ENCODE results near the gene ZER1. TPM values are rescaled to one million over a fixed set of nuclear protein-coding genes. Genes with fewer than 3 reads are reported as not detected.

ZER1 gene
- polyA plus RNA-seq, 3 donors = 13.4 to 23.3 (median 20.1) TPM

GRCh38 chr9:128722380-128723351 is 49.1 kb downstream of the ZER1 start:
- WGBS, 3 donors = 58 to 64% (median 59%) methylated on average over 9 of the region's 9 CpGs
- H3K27ac ChIP-seq (ENCODE audit: low read depth, low read length) = no peak overlapping the region

- WGBS, 3 donors = 88 to 93% (median 92%) methylated on average over 12 to 18 of the region's 18 CpGs
- no peak overlapping the region for H3K27ac ChIP-seq (ENCODE audit: low read depth, low read length)
Observed at GRCh38 chr9:128721487-128722010, 50.2 kb downstream of the ZER1 start.

- WGBS, 3 donors = 87 to 96% (median 92%) methylated on average over 19 to 22 of the region's 22 CpGs
- no peak overlapping the region for H3K27ac ChIP-seq (ENCODE audit: low read depth, low read length)
Observed at GRCh38 chr9:128720841-128721486, 50.8 kb downstream of the ZER1 start.

GRCh38 chr9:128719919-128720605 is 51.7 kb downstream of the ZER1 start:
- H3K27ac ChIP-seq (ENCODE audit: low read depth, low read length) = no peak overlapping the region
- 91 to 94% (median 93%) methylated on average over 28 to 30 of the region's 30 CpGs for WGBS, 3 donors

GRCh38 chr9:128718475-128718874 is 53.3 kb downstream of the ZER1 start:
- WGBS, 3 donors = 32 to 91% (median 89%) methylated on average over 5 of the region's 5 CpGs
- H3K27ac ChIP-seq (ENCODE audit: low read depth, low read length) = no peak overlapping the region

GRCh38 chr9:128718047-128718446 is 53.7 kb downstream of the ZER1 start:
- 60 to 93% (median 90%) methylated on average over 8 of the region's 8 CpGs for WGBS, 3 donors

GRCh38 chr9:128716581-128717254 is 55.0 kb downstream of the ZER1 start:
- no peak overlapping the region for H3K27ac ChIP-seq (ENCODE audit: low read depth, low read length)
- WGBS, 3 donors = 83 to 91% (median 89%) methylated on average over 7 of the region's 7 CpGs

More at GRCh38 chr9:128718047-128718446, 53.7 kb downstream of the ZER1 start:
- H3K27ac ChIP-seq (ENCODE audit: low read depth, low read length) = no peak overlapping the region

- no peak overlapping the region for H3K27ac ChIP-seq (ENCODE audit: low read depth, low read length)
- 91 to 93% (median 92%) methylated on average over 6 of the region's 6 CpGs for WGBS, 3 donors
Observed at GRCh38 chr9:128715436-128715750, 56.3 kb downstream of the ZER1 start.

- H3K27ac ChIP-seq (ENCODE audit: low read depth, low read length) = no peak overlapping the region
- WGBS, 3 donors = 88 to 93% (median 91%) methylated on average over 22 to 24 of the region's 24 CpGs
Observed at GRCh38 chr9:128714586-128715435, 56.9 kb downstream of the ZER1 start.

- no peak overlapping the region for H3K27ac ChIP-seq (ENCODE audit: low read depth, low read length)
- 96 to 97% (median 97%) methylated on average over 15 to 19 of the region's 19 CpGs for WGBS, 3 donors
Observed at GRCh38 chr9:128713941-128714573, 57.7 kb downstream of the ZER1 start.

GRCh38 chr9:128713411-128713780 is 58.3 kb downstream of the ZER1 start:
- no peak overlapping the region for H3K27ac ChIP-seq (ENCODE audit: low read depth, low read length)
- 91 to 94% (median 94%) methylated on average over 13 of the region's 13 CpGs for WGBS, 3 donors

GRCh38 chr9:128712451-128713410 is 59.0 kb downstream of the ZER1 start:
- WGBS, 3 donors = 92 to 94% (median 93%) methylated on average over 26 of the region's 26 CpGs
- H3K27ac ChIP-seq (ENCODE audit: low read depth, low read length) = no peak overlapping the region

- 91 to 97% (median 93%) methylated on average over 8 of the region's 8 CpGs for WGBS, 3 donors
Observed at GRCh38 chr9:128707446-128707845, 64.3 kb downstream of the ZER1 start.

GRCh38 chr9:128706671-128707381 is 64.9 kb downstream of the ZER1 start:
- WGBS, 3 donors = 82 to 86% (median 82%) methylated on average over 22 to 23 of the region's 23 CpGs
- no peak overlapping the region for H3K27ac ChIP-seq (ENCODE audit: low read depth, low read length)

More at GRCh38 chr9:128707446-128707845, 64.3 kb downstream of the ZER1 start:
- H3K27ac ChIP-seq (ENCODE audit: low read depth, low read length) = no peak overlapping the region

GRCh38 chr9:128706045-128706444 is 65.7 kb downstream of the ZER1 start:
- no peak overlapping the region for H3K27ac ChIP-seq (ENCODE audit: low read depth, low read length)
- WGBS, 3 donors = 84 to 93% (median 85%) methylated on average over 1 of the region's 1 CpG

All from adipose tissue (tissue), 3 donors.